Gastroesophageal sphincter (tissue), 4 donors: ENCODE data around the gene SIX2. TPM values are rescaled to one million over a fixed set of nuclear protein-coding genes. Genes with fewer than 3 reads are reported as not detected.

Experiments
- ATAC-seq: fragments of 150-250 bp; one replicate; pipeline ENCODE4 v1.9.1; 2016; ENCODE audit warnings: mild to moderate bottlenecking, moderate library complexity
- H3K27ac ChIP-seq, 4 donors: fragments of 200-600 bp; sonication (generic) in 3 of 4; 1 replicate in 3 of 4; 2 replicates in 1 of 4; pipeline ENCODE4 v1.5.1; 2016 to 2019
- H3K27me3 ChIP-seq: fragments of 200-600 bp; sonication (generic); one replicate; pipeline ENCODE4 v1.5.1; 2019
- H3K36me3 ChIP-seq, 2 donors: fragments of 200-600 bp; sonication (generic); one replicate each; pipeline ENCODE4 v1.5.1; 2019; ENCODE audit warnings: control low read depth in 1 of 2
- H3K4me1 ChIP-seq, 3 donors: fragments of 200-600 bp; sonication (generic); 1 replicate in 2 of 3; 2 replicates in 1 of 3; pipeline ENCODE4 v1.5.1; 2016 to 2019; ENCODE audit warnings: control low read depth in 2 of 3
- H3K4me3 ChIP-seq, 2 donors: fragments of 200-600 bp; sonication (generic); one replicate each; pipeline ENCODE4 v1.5.1; 2019; ENCODE audit warnings: mild to moderate bottlenecking in 1 of 2, moderate library complexity in 1 of 2
- H3K9me3 ChIP-seq, 3 donors: fragments of 200-600 bp; sonication (generic); one replicate each; pipeline ENCODE4 v1.5.1; 2017 to 2019; ENCODE audit warnings: control low read depth in 2 of 3
- EP300 ChIP-seq: sonication (generic); formaldehyde crosslinking; IDR thresholded peaks from one replicate; pipeline ENCODE4 v1.6.1; 2017; ENCODE audit warnings: antibody characterized with exemption, mild to moderate bottlenecking
- POLR2A ChIP-seq, 2 donors: fragments of 450-650 bp; IDR thresholded peaks; one replicate each; pipeline ENCODE4 v1.6.1; 2017; ENCODE audit warnings: antibody characterized with exemption in 2 of 2, mild to moderate bottlenecking in 2 of 2, moderate library complexity in 1 of 2
- POLR2AphosphoS5 ChIP-seq: sonication (generic); formaldehyde crosslinking; IDR thresholded peaks from one replicate; pipeline ENCODE4 v1.6.1; 2017; ENCODE audit warnings: antibody characterized with exemption
- WGBS, 2 donors: methylation state at CpG; one replicate each; pipeline ENCODE4 v1.1.5; 2018; ENCODE audit warnings: low coverage in 1 of 2; 5-methylcytosine and 5-hydroxymethylcytosine counted together
- total RNA-seq, 4 donors: library from RNA; depleted of rRNA; stranded (reverse); fragments of >200 nt; gene quantifications; one replicate each; pipeline ENCODE4 v1.1.0, GENCODE V29; 2016
- TF ChIP-seq, protein P1 (sequence below), 4 experiments: fragments of 200-600 bp in 2 of 4; fragments of 450-650 bp in 2 of 4; sonication (generic) in 1 of 4; IDR thresholded peaks; one replicate each; pipeline ENCODE4 v1.5.1; 2017 to 2019; ENCODE audit warnings: antibody characterized with exemption in 4 of 4, mild to moderate bottlenecking in 2 of 4, moderate library complexity in 2 of 4

Gene SIX2
- total RNA-seq, 4 donors from 2014 or later, result 1.2 to 1.7 (median 1.5) TPM; not detected in 1

- peaks cover 100% of the 10 kb centered on the region for H3K27me3 ChIP-seq
- TF ChIP-seq EP300 (no peak), POLR2A (IDR thresholded peaks at IDR 0.05) (no peak), POLR2AphosphoS5 (no peak)
- TF ChIP-seq, protein P1, sequence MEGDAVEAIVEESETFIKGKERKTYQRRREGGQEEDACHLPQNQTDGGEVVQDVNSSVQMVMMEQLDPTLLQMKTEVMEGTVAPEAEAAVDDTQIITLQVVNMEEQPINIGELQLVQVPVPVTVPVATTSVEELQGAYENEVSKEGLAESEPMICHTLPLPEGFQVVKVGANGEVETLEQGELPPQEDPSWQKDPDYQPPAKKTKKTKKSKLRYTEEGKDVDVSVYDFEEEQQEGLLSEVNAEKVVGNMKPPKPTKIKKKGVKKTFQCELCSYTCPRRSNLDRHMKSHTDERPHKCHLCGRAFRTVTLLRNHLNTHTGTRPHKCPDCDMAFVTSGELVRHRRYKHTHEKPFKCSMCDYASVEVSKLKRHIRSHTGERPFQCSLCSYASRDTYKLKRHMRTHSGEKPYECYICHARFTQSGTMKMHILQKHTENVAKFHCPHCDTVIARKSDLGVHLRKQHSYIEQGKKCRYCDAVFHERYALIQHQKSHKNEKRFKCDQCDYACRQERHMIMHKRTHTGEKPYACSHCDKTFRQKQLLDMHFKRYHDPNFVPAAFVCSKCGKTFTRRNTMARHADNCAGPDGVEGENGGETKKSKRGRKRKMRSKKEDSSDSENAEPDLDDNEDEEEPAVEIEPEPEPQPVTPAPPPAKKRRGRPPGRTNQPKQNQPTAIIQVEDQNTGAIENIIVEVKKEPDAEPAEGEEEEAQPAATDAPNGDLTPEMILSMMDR (IDR thresholded peaks at IDR 0.05), result no peak
- WGBS, 2 donors, result 9 to 17% methylated on average over 1 to 9 of the region's 41 CpGs
- H3K4me1 ChIP-seq, result peaks cover 0 to 57% (median 23%) of the 10 kb centered on the region in 3 donors
- ATAC-seq, result no peak
- H3K27ac ChIP-seq, result no peak overlapping the region
- peak overlapping the region in 1 of 2 donors; percentile 36 for H3K4me3 ChIP-seq
- no peaks in the 10 kb centered on the region for H3K36me3 ChIP-seq
- no peaks in the 10 kb centered on the region for H3K9me3 ChIP-seq
These were observed 5.4 kb downstream of the SIX2 start for GRCh38 chr2:45003579-45004551.

- no peak for TF ChIP-seq EP300
- TF ChIP-seq, protein P1 (IDR thresholded peaks at IDR 0.05), result no peak
- no peak for TF ChIP-seq POLR2A (IDR thresholded peaks at IDR 0.05)
- no peak for TF ChIP-seq POLR2AphosphoS5
- H3K9me3 ChIP-seq, result no peaks in the 10 kb centered on the region
- no peak for ATAC-seq
- 43 to 90% methylated on average over 1 to 2 of the region's 3 CpGs for WGBS, 2 donors
- peaks cover 0 to 47% (median 23%) of the 10 kb centered on the region in 3 donors for H3K4me1 ChIP-seq
- no peaks in the 10 kb centered on the region for H3K36me3 ChIP-seq
- H3K27me3 ChIP-seq, result peaks cover 100% of the 10 kb centered on the region
- H3K27ac ChIP-seq, result no peak overlapping the region
- no peak overlapping the region for H3K4me3 ChIP-seq
These were observed 6.6 kb downstream of the SIX2 start for GRCh38 chr2:45002686-45003085.

DNA sequence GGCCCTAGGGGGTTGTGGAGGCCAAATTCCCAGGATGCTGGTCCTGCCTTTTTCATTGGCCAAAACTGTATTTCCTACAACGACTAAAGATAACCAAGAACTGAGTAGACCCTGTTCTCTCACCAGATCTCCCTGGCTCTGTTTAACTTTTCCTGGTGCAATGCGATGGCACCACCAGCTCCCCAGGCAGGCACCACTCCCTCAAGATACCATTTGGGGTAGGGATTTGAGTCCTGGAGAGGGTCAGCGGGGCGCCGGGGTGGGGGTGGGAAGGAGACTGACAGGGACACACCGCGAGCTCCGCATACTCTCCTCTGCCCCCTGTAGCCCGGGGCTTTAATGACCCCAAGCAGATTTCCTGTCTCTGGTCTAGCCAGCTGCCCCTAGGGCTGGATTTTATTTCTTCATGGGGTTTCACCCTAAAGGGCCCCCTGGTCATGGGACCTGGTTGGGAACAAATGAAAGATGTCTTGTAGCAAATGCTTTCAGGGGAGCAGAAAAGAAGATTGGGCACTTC is 7.3 kb downstream of the SIX2 start:
- H3K4me3 ChIP-seq, result no peak overlapping the region
- H3K4me1 ChIP-seq, result peaks cover 0 to 47% (median 23%) of the 10 kb centered on the region in 3 donors

DNA sequence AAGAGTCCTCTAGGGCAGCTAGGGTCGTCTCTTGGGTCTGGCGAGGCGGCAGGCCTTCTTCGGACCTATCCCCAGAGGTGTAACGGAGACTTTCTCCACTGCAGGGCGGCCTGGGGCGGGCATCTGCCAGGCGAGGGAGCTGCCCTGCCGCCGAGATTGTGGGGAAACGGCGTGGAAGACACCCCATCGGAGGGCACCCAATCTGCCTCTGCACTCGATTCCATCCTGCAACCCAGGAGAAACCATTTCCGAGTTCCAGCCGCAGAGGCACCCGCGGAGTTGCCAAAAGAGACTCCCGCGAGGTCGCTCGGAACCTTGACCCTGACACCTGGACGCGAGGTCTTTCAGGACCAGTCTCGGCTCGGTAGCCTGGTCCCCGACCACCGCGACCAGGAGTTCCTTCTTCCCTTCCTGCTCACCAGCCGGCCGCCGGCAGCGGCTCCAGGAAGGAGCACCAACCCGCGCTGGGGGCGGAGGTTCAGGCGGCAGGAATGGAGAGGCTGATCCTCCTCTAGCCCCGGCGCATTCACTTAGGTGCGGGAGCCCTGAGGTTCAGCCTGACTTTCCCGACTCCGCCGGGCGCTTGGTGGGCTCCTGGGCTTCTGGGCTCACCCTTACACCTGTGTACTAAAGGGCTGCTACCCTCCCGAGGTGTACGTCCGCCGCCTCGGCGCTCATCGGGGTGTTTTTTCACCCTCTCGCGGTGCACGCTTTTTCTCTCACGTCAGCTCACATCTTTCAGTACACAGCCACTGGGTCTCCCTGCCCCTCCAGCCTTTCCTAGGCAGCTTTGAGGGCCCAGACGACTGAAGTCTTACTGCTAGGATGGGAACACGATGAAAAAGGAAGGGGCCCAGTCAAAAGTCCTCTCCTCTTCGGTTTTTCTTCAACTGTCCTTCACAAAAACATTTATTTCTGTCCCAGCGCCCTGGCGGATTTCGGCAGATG is 8.1 kb downstream of the SIX2 start:
- 12 to 15% methylated on average over 16 of the region's 61 CpGs for WGBS, 2 donors
- H3K36me3 ChIP-seq, result no peaks in the 10 kb centered on the region
- TF ChIP-seq EP300 (no peak), POLR2A (IDR thresholded peaks at IDR 0.05) (no peak), POLR2AphosphoS5 (no peak)
- TF ChIP-seq, protein P1 (IDR thresholded peaks at IDR 0.05), result no peak
- peak; percentile 16 for ATAC-seq
- H3K27me3 ChIP-seq, result peaks cover 100% of the 10 kb centered on the region
- H3K4me1 ChIP-seq, result peaks cover 0 to 46% (median 23%) of the 10 kb centered on the region in 3 donors
- no peak overlapping the region for H3K27ac ChIP-seq
- H3K4me3 ChIP-seq, result peak overlapping the region in 1 of 2 donors; percentile 35
- H3K9me3 ChIP-seq, result no peaks in the 10 kb centered on the region

More for the DNA sequence above, 7.3 kb downstream of the SIX2 start:
- peaks cover 100% of the 10 kb centered on the region for H3K27me3 ChIP-seq
- H3K36me3 ChIP-seq, result no peaks in the 10 kb centered on the region
- TF ChIP-seq POLR2AphosphoS5 (no peak), POLR2A (IDR thresholded peaks at IDR 0.05) (no peak), EP300 (no peak)
- TF ChIP-seq, protein P1 (IDR thresholded peaks at IDR 0.05), result no peak
- WGBS, 2 donors, result 18% methylated on average over 9 of the region's 9 CpGs; no CpG with 5 or more reads in 1 of the 2 donors
- no peak for ATAC-seq
- H3K27ac ChIP-seq, result no peak overlapping the region
- H3K9me3 ChIP-seq, result no peaks in the 10 kb centered on the region
